Left ventricle myocardium inferior (tissue), 1 donor: ENCODE measurements around the gene MACROD2. TPM values are rescaled to one million over a fixed set of nuclear protein-coding genes. Genes with fewer than 3 reads are reported as not detected.

Source experiments
- DNase-seq: peaks from one replicate; pipeline ENCODE4 v3.0.0-alpha.2; 2020
- H3K27ac ChIP-seq: fragments of 200-600 bp; replicated peaks from 2 replicates; pipeline ENCODE4 v1.8.0; 2021
- H3K27me3 ChIP-seq: fragments of 200-600 bp; 2 replicates; pipeline ENCODE4 v1.8.0; 2021; ENCODE audit warnings: low read depth
- H3K36me3 ChIP-seq: fragments of 200-600 bp; 2 replicates; pipeline ENCODE4 v1.8.0; 2021
- H3K4me1 ChIP-seq: fragments of 200-600 bp; 2 replicates; pipeline ENCODE4 v1.8.0; 2021
- H3K4me3 ChIP-seq: fragments of 200-600 bp; 2 replicates; pipeline ENCODE4 v1.8.0; 2021; ENCODE audit warnings: mild to moderate bottlenecking, moderate library complexity
- H3K9me3 ChIP-seq: fragments of 200-600 bp; replicated peaks from 2 replicates; pipeline ENCODE4 v1.8.0; 2021
- intact Hi-C: fragments of 100-400 bp; cut with micrococcal nuclease; formaldehyde crosslinking; loops from one replicate; pipeline ENCODE4 v1.11.0; 2022
- total RNA-seq: library from RNA; stranded (reverse); fragmentation: NEBNext Ultra II Directional; extraction: Animal tissue kit (Norgen Biotek cat#: 25700); gene quantifications from one replicate; pipeline ENCODE4 v1.2.1, GENCODE V29; 2021
- TF ChIP-seq, protein P1 (sequence below): fragments of 200-600 bp; IDR thresholded peaks from 2 replicates; pipeline ENCODE4 v1.8.0; 2021; ENCODE audit warnings: antibody characterized with exemption, mild to moderate bottlenecking, borderline replicate concordance
- donor health status: DM: no; HTN: yes; CAD: no; lungs with severe emphysema.

MACROD2 gene
- total RNA-seq, 1 donor from 2014 or later, result 3.6 TPM

DNA sequence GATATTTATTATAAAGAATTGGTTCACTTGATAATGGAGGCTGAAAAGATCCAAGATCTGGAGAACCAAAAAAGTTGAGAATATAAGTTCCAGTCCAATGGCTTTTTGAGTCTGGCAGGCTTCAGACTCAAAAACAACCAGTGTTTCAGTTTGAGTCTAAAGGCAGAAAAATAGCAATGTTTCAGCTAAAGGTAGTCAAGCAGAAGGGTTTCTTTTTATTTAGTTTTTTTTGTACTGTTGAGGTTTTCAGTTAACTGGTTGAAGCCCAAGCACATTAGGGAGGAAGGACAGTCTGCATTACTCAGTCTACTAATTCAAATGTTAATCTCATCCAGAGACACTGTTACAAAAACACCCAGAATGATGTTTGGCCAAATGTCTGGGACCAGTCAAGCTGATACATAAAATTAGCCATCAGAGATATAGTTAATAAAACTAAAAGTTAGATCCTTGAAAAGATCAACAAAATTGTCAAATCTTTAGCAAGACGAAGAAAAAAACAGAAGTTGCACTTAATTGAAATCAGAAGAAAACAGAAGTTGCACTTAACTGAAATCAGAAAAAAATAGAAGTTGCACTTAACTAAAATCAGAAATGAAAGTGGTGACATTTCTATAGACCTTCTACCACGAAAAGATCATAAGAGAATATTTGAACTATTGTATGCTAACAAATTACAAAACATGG lies 1322.4 kb downstream of the MACROD2 start:
- H3K27ac ChIP-seq, result no peak overlapping the region
- no peaks in the 10 kb centered on the region for H3K27me3 ChIP-seq
- H3K4me3 ChIP-seq, result no peak overlapping the region
- H3K36me3 ChIP-seq, result no peaks in the 10 kb centered on the region
- peaks cover 12% of the 10 kb centered on the region for H3K9me3 ChIP-seq
- TF ChIP-seq, protein P1, sequence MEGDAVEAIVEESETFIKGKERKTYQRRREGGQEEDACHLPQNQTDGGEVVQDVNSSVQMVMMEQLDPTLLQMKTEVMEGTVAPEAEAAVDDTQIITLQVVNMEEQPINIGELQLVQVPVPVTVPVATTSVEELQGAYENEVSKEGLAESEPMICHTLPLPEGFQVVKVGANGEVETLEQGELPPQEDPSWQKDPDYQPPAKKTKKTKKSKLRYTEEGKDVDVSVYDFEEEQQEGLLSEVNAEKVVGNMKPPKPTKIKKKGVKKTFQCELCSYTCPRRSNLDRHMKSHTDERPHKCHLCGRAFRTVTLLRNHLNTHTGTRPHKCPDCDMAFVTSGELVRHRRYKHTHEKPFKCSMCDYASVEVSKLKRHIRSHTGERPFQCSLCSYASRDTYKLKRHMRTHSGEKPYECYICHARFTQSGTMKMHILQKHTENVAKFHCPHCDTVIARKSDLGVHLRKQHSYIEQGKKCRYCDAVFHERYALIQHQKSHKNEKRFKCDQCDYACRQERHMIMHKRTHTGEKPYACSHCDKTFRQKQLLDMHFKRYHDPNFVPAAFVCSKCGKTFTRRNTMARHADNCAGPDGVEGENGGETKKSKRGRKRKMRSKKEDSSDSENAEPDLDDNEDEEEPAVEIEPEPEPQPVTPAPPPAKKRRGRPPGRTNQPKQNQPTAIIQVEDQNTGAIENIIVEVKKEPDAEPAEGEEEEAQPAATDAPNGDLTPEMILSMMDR, result no peak
- intact Hi-C loops, result no loop called here
- DNase-seq, result no peak
- H3K4me1 ChIP-seq, result peaks cover 7% of the 10 kb centered on the region

DNA sequence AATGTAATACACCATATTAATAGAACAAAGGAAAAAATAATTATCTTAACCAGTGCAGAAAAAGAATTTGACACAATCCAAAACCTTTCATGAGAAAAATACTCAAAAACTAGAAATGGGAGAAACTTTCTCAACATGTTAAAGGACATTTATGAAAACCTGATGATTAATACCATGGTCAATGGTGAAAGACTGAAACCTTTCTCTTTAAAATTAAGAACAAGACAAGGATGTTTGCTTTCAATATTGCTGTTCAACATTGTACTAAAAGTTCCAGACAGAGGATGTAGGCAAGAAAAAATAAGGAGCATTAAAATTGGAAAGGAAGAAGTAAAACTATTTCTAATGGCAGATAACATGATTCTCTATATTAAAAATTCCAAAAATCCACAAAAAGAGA lies 1323.4 kb downstream of the MACROD2 start:
- no peaks in the 10 kb centered on the region for H3K36me3 ChIP-seq
- peaks cover 12% of the 10 kb centered on the region for H3K9me3 ChIP-seq
- no peaks in the 10 kb centered on the region for H3K27me3 ChIP-seq
- peaks cover 7% of the 10 kb centered on the region for H3K4me1 ChIP-seq
- intact Hi-C loops, result no loop called here
- H3K27ac ChIP-seq, result no peak overlapping the region
- TF ChIP-seq, protein P1, result no peak
- DNase-seq, result no peak
- H3K4me3 ChIP-seq, result no peak overlapping the region

DNA sequence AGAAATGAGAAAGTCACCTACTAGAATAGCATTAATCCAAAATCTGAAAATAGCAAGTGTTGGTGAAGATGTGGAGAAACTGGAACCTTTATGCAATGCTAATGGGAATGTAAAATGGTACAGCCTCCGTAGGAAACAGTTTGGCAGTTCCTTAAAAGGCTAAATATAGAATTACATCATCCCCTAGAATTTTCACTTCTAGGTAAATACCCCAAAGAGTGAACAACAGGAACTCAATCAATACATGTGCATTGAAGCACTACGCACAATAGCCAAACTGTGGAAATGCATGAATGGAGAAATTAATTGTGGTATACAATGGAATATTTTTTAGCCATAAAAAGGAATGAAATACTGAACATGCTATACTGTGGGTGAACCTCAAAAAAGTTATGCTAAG lies 1324.1 kb downstream of the MACROD2 start:
- Histone ChIP-seq H3K36me3 (no peaks in the 10 kb centered on the region), H3K9me3 (peaks cover 12% of the 10 kb centered on the region), H3K27me3 (no peaks in the 10 kb centered on the region), H3K4me1 (peaks cover 7% of the 10 kb centered on the region), H3K27ac (no peak overlapping the region), H3K4me3 (no peak overlapping the region)
- intact Hi-C loops, result no loop called here
- no peak for DNase-seq
- TF ChIP-seq, protein P1, result no peak

DNA sequence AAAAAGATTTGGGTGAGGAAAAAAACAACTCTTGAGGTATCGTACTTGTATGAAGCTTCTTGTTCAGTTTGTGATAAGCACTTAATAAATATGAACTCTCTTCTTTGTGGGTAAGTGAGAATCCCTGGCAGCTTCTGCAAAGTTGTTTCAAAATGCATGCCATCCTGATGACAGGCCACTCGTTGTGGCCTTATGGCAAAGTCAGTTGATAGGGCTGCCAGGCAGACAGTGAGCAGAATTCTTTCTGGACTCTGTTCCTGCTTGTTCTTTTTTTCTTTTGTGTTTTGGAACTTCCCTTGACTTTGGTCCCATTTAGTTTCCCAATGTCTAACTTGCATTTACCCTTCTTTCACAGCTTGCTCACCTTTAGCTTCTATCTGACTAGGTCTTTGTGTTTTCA lies 1325.6 kb downstream of the MACROD2 start:
- Histone ChIP-seq H3K9me3 (peaks cover 12% of the 10 kb centered on the region), H3K27me3 (no peaks in the 10 kb centered on the region), H3K27ac (no peak overlapping the region), H3K4me1 (peaks cover 7% of the 10 kb centered on the region), H3K4me3 (no peak overlapping the region), H3K36me3 (no peaks in the 10 kb centered on the region)
- TF ChIP-seq, protein P1, result no peak
- no peak for DNase-seq
- intact Hi-C loops, result no loop called here

DNA sequence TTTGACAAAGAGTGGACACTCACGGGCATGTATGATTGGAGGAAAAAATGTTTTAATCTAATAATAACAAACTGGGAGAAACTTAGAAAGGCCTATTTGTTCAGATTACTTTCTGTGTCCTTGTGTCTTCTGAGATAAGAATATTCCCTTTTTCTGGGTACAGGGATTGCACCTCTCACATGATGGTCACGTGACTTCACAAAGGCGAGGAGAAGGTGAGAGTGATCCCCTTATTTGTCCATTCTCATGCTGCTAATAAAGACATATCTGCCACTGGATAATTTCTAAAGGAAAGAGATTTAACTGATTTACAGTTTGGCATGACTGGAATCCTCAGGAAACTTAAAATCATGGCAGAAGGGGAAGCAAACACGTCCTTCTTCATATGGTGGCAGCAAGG lies 1331.8 kb downstream of the MACROD2 start:
- TF ChIP-seq, protein P1, result no peak
- H3K4me1 ChIP-seq, result no peaks in the 10 kb centered on the region

More for the DNA sequence above, 1331.8 kb downstream of the MACROD2 start:
- no peaks in the 10 kb centered on the region for H3K36me3 ChIP-seq
- intact Hi-C loops, result no loop called here
- H3K27me3 ChIP-seq, result no peaks in the 10 kb centered on the region
- H3K9me3 ChIP-seq, result no peaks in the 10 kb centered on the region
- DNase-seq, result no peak
- no peak overlapping the region for H3K27ac ChIP-seq
- no peak overlapping the region for H3K4me3 ChIP-seq
